Measurements from ENCODE around the gene CERS6. TPM values are rescaled to one million over a fixed set of nuclear protein-coding genes. Genes with fewer than 3 reads are reported as not detected.

CERS6 gene
- total RNA-seq, 2 donors from 2014 or later: 13.7 to 15.8 TPM

- no peak overlapping the region for H3K27ac ChIP-seq
- H3K36me3 ChIP-seq: no peaks in the 10 kb centered on the region
- H3K27me3 ChIP-seq (replicated peaks; ENCODE audit: insufficient read depth): no peaks in the 10 kb centered on the region
- peaks cover 13 to 21% of the 10 kb centered on the region in 2 donors for H3K4me1 ChIP-seq (ENCODE audit: control insufficient read depth in 1 of 2, low read depth in 2 of 2)
- ATAC-seq (ENCODE audit: insufficient number of reproducible peaks, low FRiP score, low read depth) (no peak), DNase-seq (ENCODE audit: low spot score) (no peak)
- no peak for TF ChIP-seq CTCF (IDR thresholded peaks at IDR 0.05)
- no peak overlapping the region for H3K4me3 ChIP-seq
- H3K9me3 ChIP-seq: no peaks in the 10 kb centered on the region
Observed at GRCh38 chr2:168525716-168526446, 69.8 kb downstream of the CERS6 start.

GRCh38 chr2:168526641-168527040 lies 70.6 kb downstream of the CERS6 start:
- Histone ChIP-seq H3K4me3 (no peak overlapping the region), H3K27ac (no peak overlapping the region), H3K4me1 (ENCODE audit: control insufficient read depth in 1 of 2, low read depth in 2 of 2) (peaks cover 20 to 29% of the 10 kb centered on the region in 2 donors), H3K36me3 (no peaks in the 10 kb centered on the region), H3K9me3 (no peaks in the 10 kb centered on the region), H3K27me3 (replicated peaks; ENCODE audit: insufficient read depth) (no peaks in the 10 kb centered on the region)
- ATAC-seq (ENCODE audit: insufficient number of reproducible peaks, low FRiP score, low read depth) (no peak), DNase-seq (ENCODE audit: low spot score) (no peak)
- no peak for TF ChIP-seq CTCF (IDR thresholded peaks at IDR 0.05)

- H3K9me3 ChIP-seq: no peaks in the 10 kb centered on the region
- ATAC-seq (ENCODE audit: insufficient number of reproducible peaks, low FRiP score, low read depth): no peak
- peaks cover 21 to 37% of the 10 kb centered on the region in 2 donors for H3K4me1 ChIP-seq (ENCODE audit: control insufficient read depth in 1 of 2, low read depth in 2 of 2)
- DNase-seq (ENCODE audit: low spot score): no peak
- no peak overlapping the region for H3K27ac ChIP-seq
- no peaks in the 10 kb centered on the region for H3K36me3 ChIP-seq
- no peaks in the 10 kb centered on the region for H3K27me3 ChIP-seq (replicated peaks; ENCODE audit: insufficient read depth)
- H3K4me3 ChIP-seq: no peak overlapping the region
- no peak for TF ChIP-seq CTCF (IDR thresholded peaks at IDR 0.05)
Observed at GRCh38 chr2:168528016-168528415, 71.9 kb downstream of the CERS6 start.

- no peaks in the 10 kb centered on the region for H3K9me3 ChIP-seq
- no peak overlapping the region for H3K4me3 ChIP-seq
- no peak for DNase-seq (ENCODE audit: low spot score)
- no peaks in the 10 kb centered on the region for H3K27me3 ChIP-seq (replicated peaks; ENCODE audit: insufficient read depth)
- no peak for TF ChIP-seq CTCF (IDR thresholded peaks at IDR 0.05)
- H3K27ac ChIP-seq: no peak overlapping the region
- peaks cover 21 to 37% of the 10 kb centered on the region in 2 donors for H3K4me1 ChIP-seq (ENCODE audit: control insufficient read depth in 1 of 2, low read depth in 2 of 2)
- ATAC-seq (ENCODE audit: insufficient number of reproducible peaks, low FRiP score, low read depth): no peak
- H3K36me3 ChIP-seq: no peaks in the 10 kb centered on the region
Observed at GRCh38 chr2:168528469-168528868, 72.4 kb downstream of the CERS6 start.

- TF ChIP-seq CTCF (IDR thresholded peaks at IDR 0.05): no peak
- DNase-seq (ENCODE audit: low spot score) (no peak), ATAC-seq (ENCODE audit: insufficient number of reproducible peaks, low FRiP score, low read depth) (no peak)
- Histone ChIP-seq H3K4me3 (no peak overlapping the region), H3K4me1 (ENCODE audit: control insufficient read depth in 1 of 2, low read depth in 2 of 2) (peaks cover 21 to 37% of the 10 kb centered on the region in 2 donors), H3K36me3 (no peaks in the 10 kb centered on the region), H3K27ac (no peak overlapping the region), H3K27me3 (replicated peaks; ENCODE audit: insufficient read depth) (no peaks in the 10 kb centered on the region), H3K9me3 (no peaks in the 10 kb centered on the region)
Observed at GRCh38 chr2:168529054-168529833, 73.2 kb downstream of the CERS6 start.
